Suppressor macrophage treated with lipopolysaccharide for 1 hour (primary cell): Measurements from ENCODE around the gene GPSM1.

ENCODE experiments used
- DNase-seq, 3 donors: peaks; one replicate each; pipeline ENCODE4 v3.0.0-alpha.2; 2020 to 2022

GPSM1 gene

DNA sequence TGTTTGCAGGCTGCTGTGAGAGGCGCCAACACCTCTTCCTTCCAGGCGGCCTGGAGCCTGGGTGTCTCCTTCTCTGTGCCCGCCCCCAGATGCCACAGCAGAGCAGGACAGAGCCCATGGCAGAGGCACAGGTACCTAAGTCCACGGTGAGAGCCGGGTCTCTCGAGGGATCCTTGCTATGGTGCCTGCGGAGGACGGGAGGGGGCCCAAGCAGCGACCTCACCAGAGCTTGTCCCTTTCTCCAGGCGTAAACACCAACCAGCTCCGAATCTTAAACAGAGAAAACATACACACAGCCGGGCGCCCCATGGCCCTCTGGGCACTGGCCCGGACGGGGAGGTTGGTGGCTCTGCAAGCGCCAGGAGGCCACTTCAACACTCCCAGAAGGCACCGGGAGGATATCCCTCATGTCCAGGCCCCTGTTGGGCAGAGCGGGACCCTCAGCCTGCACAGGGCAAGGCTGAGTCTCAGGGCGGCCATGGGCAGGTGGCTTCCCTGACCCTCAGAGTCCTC is 35.3 kb upstream of the GPSM1 start:
- no peak for DNase-seq

DNA sequence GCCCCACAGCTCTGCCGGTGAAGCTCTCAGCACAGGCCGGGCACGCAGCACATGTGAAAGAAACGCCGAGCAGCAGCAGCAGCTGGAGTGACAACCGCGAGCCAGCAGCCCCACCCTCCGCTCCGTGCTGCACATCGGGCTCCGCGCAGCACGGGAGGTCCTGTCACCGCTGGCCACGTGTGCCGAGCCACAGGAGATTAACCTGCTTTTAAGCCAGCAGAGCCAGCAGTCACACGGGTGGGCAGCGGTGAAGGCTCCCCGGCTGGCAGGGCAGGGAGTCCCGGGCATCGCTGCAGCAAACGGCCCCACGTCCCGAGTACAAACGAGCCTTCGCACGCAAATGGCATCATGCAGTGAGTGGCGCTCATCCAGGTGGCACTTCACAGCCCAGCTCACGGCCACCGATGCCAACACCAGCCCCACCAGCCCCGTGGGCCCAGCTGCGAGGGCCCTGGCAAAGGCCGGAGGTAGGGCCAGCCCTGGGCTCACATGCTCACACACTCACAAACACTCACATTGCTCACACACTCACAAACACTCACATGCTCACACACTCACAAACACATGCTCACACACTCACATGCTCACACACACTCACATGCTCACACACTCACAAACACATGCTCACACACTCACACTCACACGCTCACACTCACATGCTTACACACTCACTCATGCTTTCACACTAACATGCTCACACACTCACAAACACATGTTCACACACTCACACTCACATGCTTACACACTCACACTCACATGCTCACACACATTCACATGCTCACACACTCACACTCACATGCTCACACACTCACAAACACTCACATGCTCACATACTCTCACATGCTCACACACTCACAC is 34.5 kb upstream of the GPSM1 start:
- no peak for DNase-seq

DNA sequence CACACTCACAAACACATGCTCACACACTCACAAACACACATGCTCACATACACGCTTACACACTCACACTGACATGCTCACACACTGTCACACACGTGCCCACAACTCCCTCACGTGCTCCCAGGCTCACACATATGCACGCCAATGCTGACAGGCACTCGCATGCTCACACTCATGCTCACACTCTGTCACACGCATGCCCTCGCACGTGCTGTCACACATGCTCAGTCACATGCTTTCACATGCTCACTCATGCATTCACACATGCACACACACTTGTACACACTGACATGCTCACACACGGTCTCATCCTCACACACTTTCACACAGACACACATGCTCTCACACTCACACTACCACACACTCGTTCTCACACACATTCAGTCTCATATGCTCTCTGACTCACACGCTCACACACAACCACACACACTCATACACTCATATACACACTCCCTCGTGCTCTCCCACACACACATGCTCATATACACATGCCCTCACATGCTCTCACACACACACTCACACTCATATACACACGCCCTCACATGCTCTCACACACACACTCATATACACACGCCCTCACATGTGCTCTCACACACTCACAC is 33.8 kb upstream of the GPSM1 start:
- no peak for DNase-seq

DNA sequence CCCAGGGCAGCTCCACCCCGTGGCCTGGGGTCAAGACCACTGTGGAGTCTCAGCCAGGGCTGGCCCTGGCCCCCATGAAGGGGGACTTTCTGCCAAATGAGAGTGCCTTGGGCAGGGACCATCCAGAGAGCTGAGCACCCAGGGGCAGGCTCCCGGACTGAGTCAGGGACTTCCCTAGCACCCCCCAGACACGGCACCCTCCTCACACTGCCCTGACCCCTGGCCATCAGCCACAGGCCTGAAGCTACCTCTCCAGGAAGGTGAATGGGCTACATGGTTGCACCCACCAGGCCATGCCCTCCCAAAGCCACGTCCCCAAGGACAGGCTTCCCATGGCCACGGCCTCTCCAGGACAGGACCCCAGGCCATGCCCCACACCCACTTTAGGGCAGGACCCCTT is 32.9 kb upstream of the GPSM1 start:
- no peak for DNase-seq

DNA sequence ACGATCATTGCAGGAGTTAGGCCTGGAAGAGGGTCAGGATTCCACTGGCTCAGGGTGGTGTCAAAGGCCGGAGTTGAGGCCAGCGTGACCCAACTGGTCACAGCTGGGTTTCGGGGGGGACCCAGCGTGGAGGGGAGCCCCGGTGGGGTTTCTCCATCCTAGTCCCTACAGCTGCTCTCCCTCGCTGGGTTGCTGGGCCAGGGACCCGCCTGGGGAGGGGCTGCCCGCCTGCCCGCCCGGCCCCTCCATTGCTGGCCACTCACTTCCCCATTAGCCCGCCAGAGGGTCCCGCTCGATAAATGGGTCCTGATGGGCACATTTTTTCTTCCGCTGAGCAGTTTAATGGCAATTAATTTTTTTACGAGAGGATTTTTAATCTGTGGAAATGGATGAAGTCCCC is 32.3 kb upstream of the GPSM1 start:
- no peak for DNase-seq

DNA sequence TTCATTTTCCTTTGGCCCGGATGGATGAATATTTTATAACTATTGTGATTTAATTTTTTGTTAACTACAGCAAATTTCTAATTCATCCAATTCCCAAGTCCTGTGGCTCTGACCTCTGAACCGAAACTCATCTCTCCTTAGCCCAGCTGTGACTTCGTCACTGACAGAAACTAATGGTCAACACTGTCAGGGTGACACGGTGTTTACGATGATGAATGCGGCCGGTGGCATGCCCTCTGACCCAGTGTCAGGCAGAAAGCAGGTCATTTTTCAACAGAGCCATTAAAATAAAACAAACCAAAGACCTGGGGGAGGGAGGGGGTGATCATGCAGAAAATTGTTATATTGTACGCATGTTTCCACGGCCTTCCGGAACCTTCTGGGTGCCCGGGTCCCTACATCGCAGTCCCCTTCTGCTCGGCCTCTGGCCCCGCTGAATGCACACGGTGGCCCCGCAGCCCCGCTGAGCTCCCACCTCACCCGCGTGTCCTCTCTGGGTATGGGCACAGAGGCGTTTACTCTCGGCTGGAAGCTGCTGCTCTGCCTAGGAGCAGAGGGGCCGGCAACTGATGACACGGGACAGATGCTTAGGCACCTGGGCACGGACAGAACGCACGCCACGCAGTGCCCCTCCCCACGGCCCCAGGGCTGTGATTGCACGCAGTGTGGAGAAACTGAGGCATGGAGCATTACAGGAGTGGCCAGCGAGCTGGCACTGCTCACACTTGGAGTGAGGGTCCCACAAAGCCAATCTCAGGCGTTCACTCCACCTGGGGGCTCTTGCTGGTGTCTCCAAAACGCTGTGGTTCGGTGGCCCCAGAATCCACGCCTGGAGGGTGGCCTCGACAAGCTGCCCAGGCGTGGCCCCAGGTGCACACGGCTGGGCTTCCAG is 31.6 kb upstream of the GPSM1 start:
- no peak for DNase-seq

DNA sequence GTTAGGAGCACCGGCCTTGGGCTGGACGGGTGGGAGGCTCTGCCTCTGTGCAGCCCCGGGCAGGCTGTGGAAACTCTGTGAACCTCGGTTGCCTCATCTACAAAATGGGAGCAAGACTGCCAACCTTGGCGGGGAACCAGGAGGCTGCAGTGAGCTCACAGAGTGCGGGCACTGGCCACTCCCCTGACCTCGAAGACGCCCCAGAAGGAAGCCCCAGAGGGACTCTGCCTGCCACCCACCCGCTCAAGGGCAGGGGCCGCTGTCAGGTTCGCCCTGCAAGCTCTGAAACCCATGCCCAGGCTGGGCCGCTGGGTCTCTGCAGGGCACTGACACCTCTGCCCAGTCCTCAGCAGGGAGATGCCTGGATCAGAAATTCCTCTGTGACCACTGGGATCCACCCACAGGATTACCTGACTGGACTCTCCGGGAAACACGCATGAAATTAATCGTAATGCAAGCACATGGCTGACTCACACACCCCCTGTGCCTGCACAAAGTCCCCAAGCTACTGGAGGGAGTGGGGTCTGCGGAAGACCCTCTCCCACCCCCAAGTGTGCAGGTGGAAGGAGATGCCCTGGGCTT is 30.8 kb upstream of the GPSM1 start:
- no peak for DNase-seq

DNA sequence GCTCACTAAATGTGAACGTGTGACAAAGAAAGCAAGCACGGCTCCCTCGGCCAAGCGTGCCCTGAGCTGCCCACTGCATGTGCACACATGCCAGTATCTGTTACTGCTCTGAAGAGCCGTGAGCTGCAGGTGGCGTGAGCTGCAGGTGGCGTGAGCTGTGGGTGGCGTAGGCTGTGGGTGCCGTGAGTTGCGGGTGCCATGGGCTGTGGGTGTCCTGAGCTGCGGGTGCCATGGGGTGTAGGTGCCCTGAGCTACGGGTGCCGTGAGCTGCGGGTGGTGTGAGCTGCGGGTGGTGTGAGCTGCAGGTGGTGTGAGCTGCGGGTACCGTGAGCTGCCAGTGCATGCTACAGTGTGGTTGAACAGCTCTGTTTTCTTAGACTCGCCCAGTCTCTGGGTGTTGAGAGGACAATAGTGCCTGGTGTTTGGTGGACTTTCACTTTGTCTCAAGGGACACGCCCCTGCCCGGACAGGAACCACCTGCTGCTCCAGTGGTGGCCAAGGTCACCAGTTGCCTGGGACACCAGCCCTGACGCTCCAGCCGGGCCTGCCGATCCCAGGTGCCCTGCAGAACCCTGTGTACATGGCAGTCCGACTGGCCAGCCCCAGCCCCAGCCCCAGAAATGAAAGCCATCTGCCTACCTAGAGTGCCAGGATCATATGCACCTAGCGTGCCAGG is 30.2 kb upstream of the GPSM1 start:
- DNase-seq = no peak

DNA sequence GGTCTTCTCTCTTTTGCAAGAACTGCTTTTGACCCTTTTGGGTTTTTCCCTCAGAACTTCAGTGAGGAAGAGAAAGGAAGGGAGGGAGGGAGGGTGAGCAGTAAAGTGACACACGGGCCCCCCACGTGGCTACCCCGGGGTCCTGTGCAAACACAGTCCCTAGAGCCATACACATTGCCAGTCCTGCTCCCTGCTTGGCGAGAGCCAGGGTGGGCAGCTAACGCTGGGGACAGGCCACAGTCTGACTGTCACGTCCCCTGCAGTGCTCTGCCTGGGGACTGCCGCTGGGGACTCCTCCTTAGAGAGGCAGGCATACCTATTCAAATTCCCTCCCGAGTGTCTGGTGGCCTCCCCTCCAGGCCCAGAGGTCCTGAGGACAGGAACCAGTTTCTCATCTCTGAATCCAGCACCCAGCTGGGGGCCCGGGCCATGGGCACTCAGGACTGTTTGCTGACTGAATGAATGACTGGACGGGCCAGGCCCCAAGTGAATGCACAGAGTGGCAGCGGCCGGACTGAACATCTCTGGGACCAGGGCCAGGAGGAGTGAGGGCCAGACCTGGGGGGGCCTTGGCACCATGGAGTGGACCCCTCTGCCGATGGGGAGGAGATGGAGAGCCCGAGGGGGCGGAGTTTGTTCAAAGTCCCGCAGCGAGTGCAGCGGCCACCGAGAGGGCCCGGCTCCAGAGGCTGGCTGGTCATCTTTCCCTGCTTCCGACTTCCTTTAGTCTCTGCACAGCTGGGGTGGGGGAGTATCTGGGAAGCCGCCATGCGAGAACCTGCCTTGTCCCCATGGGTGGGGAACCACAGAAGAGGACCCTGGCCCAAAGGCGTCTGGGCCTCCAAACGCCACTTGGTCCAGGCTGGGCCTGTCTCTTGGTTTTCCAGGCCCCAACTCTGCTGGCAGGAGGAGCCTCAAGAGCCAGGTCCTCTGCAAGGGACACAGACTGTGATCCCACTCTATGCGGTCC is 29.3 kb upstream of the GPSM1 start:
- no peak for DNase-seq

DNA sequence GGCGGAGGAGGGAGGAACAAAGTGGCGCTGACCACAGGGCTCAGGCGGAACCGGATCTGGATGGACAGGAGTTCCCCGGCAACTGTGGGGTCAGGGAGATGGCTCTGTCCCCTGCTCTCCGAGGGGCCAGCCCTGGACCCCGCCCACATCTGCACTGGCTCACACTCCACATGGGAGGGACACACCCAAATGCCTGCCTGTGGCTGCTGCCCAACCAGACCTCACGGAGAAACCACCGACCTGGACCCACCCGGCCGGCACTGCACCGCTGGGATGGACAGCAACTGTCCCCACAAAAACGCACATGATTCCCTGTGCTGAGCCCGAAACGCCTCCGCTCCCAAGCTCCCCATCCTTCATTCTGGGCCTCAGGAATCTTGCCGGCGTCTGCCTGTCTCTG is 28.2 kb upstream of the GPSM1 start:
- no peak for DNase-seq

DNA sequence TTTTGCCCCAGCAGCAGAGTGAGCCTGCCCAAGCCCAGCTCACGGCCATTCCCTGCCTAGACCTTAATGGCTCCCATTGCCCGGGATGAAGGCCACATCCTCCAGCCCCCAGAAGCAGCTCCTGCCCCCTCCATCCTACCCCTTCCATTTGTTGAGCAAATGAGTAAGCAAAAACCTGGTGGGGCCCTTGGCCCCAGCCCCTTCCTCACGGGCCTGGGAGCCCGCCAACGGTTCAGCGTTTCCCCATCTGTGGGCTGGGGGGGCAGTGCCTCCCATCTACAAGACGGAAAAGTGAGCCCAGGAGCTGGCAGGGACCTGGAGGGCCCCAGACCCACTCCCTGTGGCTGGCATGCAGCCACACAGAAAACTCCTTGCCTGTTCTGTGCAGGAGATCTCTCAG is 27.8 kb upstream of the GPSM1 start:
- no peak for DNase-seq

DNA sequence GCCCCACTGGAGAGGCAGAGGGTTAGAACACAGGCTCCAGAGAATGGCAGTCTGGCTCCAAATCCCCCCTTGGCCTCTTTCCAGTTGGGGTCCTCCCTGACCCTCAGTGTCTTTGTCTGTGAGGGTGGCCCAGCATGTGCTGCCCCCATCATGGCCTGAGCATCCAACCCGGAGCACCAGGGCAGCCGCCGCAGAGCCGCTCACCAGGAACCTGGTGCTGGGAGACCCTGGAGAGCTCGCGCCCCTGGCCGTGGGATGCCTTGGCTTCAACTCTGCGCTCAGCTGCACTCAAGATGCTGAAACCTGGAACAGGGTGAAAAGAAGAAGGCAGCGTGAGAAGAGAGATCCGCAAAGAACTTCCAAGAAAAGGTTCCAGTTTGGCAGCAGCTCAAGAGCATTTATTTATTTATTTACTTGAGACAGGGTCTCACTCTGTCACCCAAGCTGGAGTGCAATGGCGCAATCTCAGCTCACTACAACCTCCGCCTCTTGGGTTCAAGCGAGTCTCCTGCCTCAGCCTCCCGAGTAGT is 27.3 kb upstream of the GPSM1 start:
- no peak for DNase-seq

DNA sequence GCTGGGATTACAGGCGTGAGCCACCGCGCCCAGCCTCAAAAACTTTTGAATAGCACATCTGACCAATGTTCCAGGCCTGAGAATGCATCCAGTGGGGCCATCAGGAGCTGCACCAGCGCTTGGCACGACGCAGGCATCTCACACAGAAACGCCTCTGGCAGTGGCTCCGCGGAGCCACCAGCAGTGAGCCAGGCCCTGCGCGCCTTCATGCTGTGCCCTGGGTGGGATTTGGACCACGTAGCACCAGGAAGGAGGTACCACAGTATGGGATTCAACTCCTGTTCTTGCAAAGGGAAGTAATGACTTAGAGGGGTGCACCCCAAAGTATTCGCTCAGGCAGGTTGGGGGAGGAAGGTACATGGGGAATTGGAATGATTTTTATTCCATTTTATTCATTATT is 26.5 kb upstream of the GPSM1 start:
- no peak for DNase-seq

DNA sequence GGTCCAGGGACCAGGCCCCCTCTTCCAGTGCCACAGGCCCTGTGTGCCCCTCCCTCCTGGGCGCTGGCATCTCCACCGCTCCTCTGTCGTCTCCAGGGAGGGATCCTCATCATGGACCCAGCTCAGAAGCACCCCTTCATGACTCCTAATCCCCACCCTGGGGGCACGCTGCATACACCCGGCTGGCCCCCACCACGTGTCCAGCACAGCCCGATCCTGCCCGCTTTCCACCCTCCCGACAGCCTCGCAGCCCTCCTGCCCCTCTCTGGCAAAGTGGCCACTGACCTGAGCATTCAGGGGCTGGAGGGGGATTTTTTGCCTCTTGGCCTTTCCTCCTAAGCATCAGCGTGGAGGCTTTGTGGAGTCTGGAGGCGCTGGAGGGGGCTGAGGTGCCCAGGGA is 24.8 kb upstream of the GPSM1 start:
- no peak for DNase-seq

DNA sequence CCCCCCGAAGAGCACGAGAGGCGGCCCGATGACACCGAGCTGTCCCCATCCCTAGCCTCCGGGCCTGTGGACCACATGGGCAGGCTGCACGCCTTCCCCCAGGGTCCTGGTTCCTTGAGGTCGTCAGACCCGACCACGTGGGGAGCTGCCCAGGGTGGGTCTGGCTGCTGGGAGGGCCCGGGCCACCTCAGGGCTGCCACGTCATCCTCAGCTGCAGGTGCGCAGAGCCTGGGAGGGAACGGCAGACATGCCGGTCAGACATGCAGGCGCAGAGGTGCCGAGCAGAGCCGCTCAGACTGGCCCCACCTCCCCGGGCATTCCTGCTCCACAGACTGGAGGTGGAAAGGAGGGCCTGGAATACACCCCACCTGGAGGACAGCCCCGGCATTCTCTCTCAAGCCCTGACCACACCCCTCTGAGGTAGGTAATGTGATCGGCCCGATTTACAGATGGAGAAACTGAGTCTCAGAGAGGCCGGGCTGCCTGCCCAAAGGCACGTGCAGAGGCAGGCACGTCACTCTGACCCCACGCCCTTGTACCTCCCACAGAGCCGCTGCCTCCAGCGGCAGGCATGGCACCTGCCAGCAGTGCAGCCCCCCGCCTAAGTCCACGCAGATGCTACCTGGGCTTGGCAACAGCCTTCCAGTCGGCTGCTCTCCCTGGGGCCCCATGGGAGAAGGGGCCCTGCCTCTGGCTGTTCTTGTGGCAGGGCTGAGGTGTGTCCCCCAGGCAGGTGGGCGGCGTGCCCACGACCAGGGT is 24.1 kb upstream of the GPSM1 start:
- no peak for DNase-seq

DNA sequence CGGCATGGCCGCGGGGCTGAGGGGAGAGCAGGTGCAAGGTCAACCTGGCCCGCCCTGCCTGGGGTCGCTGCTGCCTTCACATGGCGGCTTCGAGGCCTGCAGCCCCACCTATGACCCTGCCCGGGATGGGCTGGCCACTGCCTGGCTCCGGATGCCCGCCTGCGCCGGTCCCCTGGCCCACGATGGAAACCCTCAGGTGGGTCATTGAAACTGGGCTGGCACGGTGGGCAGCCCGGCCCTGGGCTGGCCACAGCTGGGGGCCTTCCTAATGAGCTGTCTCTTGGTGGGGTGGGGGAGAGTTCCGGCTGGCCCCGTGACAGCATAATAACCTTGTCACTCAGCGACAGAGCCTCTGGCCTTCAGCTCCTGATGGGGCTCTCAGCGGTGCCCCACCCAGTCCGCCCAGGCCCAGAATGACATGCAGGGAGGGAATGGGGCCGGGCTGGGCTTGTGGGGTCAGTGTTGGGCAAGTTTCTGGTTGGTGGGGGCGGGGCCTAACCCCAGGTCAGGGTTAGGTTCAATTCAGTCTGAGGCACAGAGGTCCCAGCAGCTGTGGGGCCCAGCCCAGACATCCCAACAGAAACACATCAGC is 23.4 kb upstream of the GPSM1 start, which contains the start of gene CCDC187:
Gene CCDC187 (minus strand): TSS at position 270 of the 592 bp plus-strand sequence. CDS start 264 bp downstream, at position 6.
- no peak for DNase-seq

DNA sequence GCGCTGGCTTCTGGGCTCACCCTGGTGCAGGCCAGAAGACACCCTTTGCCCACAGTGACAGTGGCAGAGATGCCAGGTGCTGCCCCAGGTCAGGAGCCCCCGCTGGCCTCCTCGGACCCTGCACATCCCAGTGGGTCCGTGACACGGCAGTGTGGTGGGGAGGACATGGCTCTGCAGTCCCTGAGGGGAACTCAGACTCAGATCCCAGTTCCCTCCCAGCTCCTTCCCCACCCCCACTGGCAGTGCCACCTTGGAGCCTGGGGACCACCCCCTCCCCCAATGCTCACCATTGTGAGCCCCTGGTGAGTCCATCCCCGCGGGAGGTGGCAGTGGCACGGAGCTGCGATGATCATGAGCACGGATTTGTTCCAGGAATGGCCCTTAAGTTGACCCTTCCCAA is 22.9 kb upstream of the GPSM1 start:
- DNase-seq = no peak

DNA sequence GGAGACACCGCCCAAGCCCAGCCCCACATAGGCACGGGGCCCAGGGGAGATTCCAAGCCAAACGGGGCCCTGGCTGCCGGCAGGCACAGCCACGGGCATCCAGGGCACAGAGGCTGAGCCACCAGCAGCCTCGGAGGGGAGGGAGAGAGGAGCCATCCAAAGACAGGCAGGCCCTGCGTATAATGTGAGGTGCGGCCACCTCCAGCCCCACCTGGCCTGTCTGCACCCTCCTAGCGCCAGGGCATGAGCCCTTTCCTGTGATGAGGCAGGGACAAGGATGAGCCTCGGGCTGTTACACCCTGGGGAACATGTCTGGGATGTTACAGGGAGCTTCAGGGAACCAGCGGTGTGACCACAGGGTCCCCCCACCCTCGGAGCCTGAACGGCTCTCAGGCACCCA is 22.4 kb upstream of the GPSM1 start:
- no peak for DNase-seq

DNA sequence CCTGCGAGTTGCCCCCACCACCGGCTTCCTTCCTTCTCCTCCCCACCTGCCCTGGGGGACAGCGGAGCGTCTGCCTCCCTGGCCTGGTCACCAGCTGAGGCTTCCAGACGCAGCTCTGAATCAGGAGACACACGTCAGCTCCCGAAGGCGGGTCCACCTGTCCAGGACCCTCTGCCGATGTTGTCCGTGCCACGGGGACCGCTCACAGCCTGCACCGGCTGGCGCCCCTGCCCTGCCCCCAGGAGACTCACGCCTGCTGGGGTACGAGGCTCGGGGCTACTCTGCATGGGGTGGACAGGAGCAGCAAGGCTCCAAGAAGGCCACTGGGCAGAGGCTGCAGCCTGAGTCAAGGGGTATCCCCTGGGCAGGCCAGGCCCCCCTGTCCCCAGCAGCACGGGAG is 21.5 kb upstream of the GPSM1 start:
- DNase-seq = no peak
